IMR-90 (cell line): ENCODE measurements around the gene CABP1. TPM values are rescaled to one million over a fixed set of nuclear protein-coding genes. Genes with fewer than 3 reads are reported as not detected.

Experiments
- CTCF ChIP-seq: conservative IDR thresholded peaks from 2 replicates; pipeline ENCODE4 v1.5.1; 2012; ENCODE audit warnings: mild to moderate bottlenecking, low read depth, low read length, improper control_type of control experiment
- RCOR1 ChIP-seq: IDR thresholded peaks from 2 replicates; pipeline ENCODE4 v1.6.1; 2012; ENCODE audit warnings: mild to moderate bottlenecking, low read length, improper control_type of control experiment; ENCODE audit not compliant: insufficient replicate concordance
- SMC3 ChIP-seq: fragments of 150-350 bp; IDR thresholded peaks from 2 replicates; pipeline ENCODE4 v1.6.1; 2016; ENCODE audit warnings: low read depth, mild to moderate bottlenecking, antibody characterized with exemption, low read length, moderate library complexity
- polyA plus RNA-seq, 3 experiments: library from polyadenylated mRNA; depleted of rRNA; stranded (reverse); fragments of >200 nt; gene quantifications; 2 replicates each; pipeline ENCODE4 v1.2.3, GENCODE V29; 2012; ENCODE audit warnings: low replicate concordance in 1 of 3
- total RNA-seq: library from RNA; depleted of rRNA; stranded (reverse); fragments of >200 nt; gene quantifications from 2 replicates; pipeline ENCODE4 v1.2.3, GENCODE V29; 2012

CABP1 gene
- total and polyA plus RNA-seq, 2 of the 4 experiments (the other 2 are of a cell fraction), result 0.54 to 1.1 TPM

GRCh38 chr12:120710031-120710804 lies 69.8 kb downstream of the CABP1 start, which contains the start of gene UNC119B (continued):
- TF ChIP-seq CTCF, result no peak
- TF ChIP-seq RCOR1, result no peak
- no peak for TF ChIP-seq SMC3
